GM12878 (cell line): Measurements from ENCODE around the gene GHSR. TPM values are rescaled to one million over a fixed set of nuclear protein-coding genes. Genes with fewer than 3 reads are reported as not detected.

Source experiments
- ATAC-seq: fragments of 200-7000 bp; cut with Tn5 transposase; 3 replicates; pipeline ENCODE4 v1.9.1; 2020; ENCODE audit warnings: mild to moderate bottlenecking, moderate library complexity
- BruUV-seq: library from RNA; stranded (reverse); fragments of 400-500 nt; replicated peaks from 2 replicates; lab custom pipeline; 2021; lab: Mats Ljungman, UMichigan
- CTCF ChIA-PET: fragments of 300-600 bp; sonication (Branson Sonifier 250); formaldehyde crosslinking; extraction: SDS; loops from one replicate; lab custom pipeline; 2021; ENCODE audit warnings: inconsistent platforms; lab: Yijun Ruan, JAX
- POLR2A ChIA-PET: fragments of 350-600 bp; formaldehyde crosslinking; extraction: SDS; loops from one replicate; lab custom pipeline; 2021; ENCODE audit warnings: inconsistent platforms; lab: Charles Lee
- RAD21 ChIA-PET: fragments of 300-600 bp; sonication (Branson Sonifier 250); formaldehyde crosslinking; loops from one replicate; lab custom pipeline; 2023; ENCODE audit warnings: antibody characterized with exemption; ENCODE audit not compliant: unreplicated experiment; lab: Charles Lee
- SMC1A ChIA-PET: fragments of 300-600 bp; sonication (Branson Sonifier 250); formaldehyde crosslinking; loops from one replicate; lab custom pipeline; 2023; ENCODE audit not compliant: unreplicated experiment, uncharacterized antibody; lab: Charles Lee
- DNase-seq: peaks from one replicate; pipeline ENCODE4 v3.0.0-alpha.2; 2011; ENCODE audit warnings: low read depth, low spot score
- FAIRE-seq: peaks from 3 replicates; lab custom pipeline; 2011; peaks lifted over from hg19 to GRCh38; lab: Jason Lieb, UNC
- H2AFZ ChIP-seq: 2 replicates; pipeline ENCODE4 v1.6.0; 2011; ENCODE audit warnings: low read depth, low read length, control low read depth; ENCODE audit not compliant: control insufficient read depth
- H3K27ac ChIP-seq: 2 replicates; pipeline ENCODE4 v1.5.1; 2011; ENCODE audit warnings: control low read depth; ENCODE audit not compliant: control insufficient read depth, insufficient read depth
- H3K27me3 ChIP-seq, 2 experiments: replicated peaks in 1 of 2; 2 replicates each; pipeline versions ENCODE4 v1.6.0 to v1.6.1; 2011; ENCODE audit warnings: low read length in 1 of 2; ENCODE audit not compliant: control insufficient read depth in 2 of 2, insufficient read depth in 2 of 2
- H3K36me3 ChIP-seq, 2 experiments: 2 replicates each; pipeline ENCODE4 v1.5.1; 2011; ENCODE audit warnings: low read length in 1 of 2; ENCODE audit not compliant: control insufficient read depth in 2 of 2, insufficient read depth in 2 of 2
- H3K4me1 ChIP-seq: 2 replicates; pipeline ENCODE4 v1.6.1; 2011; ENCODE audit warnings: mild to moderate bottlenecking, low read length, moderate library complexity, mixed read lengths; ENCODE audit not compliant: control insufficient read depth, insufficient read depth
- H3K4me2 ChIP-seq: 2 replicates; pipeline ENCODE4 v1.6.0; 2011; ENCODE audit warnings: control low read depth; ENCODE audit not compliant: control insufficient read depth, insufficient read depth
- H3K4me3 ChIP-seq: fragments of 200-600 bp; sonication (generic); 2 replicates; pipeline ENCODE4 v1.5.1; 2016
- H3K79me2 ChIP-seq: 2 replicates; pipeline ENCODE4 v1.6.0; 2011; ENCODE audit warnings: low read length; ENCODE audit not compliant: control insufficient read depth, insufficient read depth
- H3K9ac ChIP-seq: 2 replicates; pipeline ENCODE4 v1.8.0; 2011; ENCODE audit warnings: low read length, control low read depth, mixed read lengths; ENCODE audit not compliant: control insufficient read depth, insufficient read depth
- H3K9me3 ChIP-seq: replicated peaks from 3 replicates; pipeline ENCODE4 v1.5.1; 2011; ENCODE audit warnings: mild to moderate bottlenecking, low read length; ENCODE audit not compliant: control insufficient read depth, insufficient read depth
- H4K20me1 ChIP-seq: 2 replicates; pipeline ENCODE4 v1.6.0; 2011; ENCODE audit not compliant: control insufficient read depth, insufficient read depth
- BMI1 ChIP-seq: fragments of 450-650 bp; IDR thresholded peaks from 2 replicates; pipeline ENCODE4 v1.6.1; 2016; ENCODE audit warnings: mild to moderate bottlenecking, moderate library complexity, borderline replicate concordance
- ELK1 ChIP-seq: IDR thresholded peaks from 2 replicates; pipeline ENCODE4 v1.6.1; 2012; ENCODE audit warnings: low read depth, low read length, improper control_type of control experiment
- GATAD2B ChIP-seq: fragments of 450-650 bp; conservative IDR thresholded peaks from 2 replicates; pipeline ENCODE4 v1.6.1; 2017; ENCODE audit warnings: low read depth, mild to moderate bottlenecking, moderate library complexity
- KDM1A ChIP-seq: fragments of 200-600 bp; sonication (generic); IDR thresholded peaks from 2 replicates; pipeline ENCODE4 v1.6.1; 2016; ENCODE audit warnings: borderline replicate concordance
- NBN ChIP-seq: fragments of 450-650 bp; IDR thresholded peaks from 2 replicates; pipeline ENCODE4 v1.6.1; 2016
- ZNF274 ChIP-seq: IDR thresholded peaks from one replicate; pipeline ENCODE4 v1.8.0; 2011; ENCODE audit not compliant: insufficient read length, insufficient read depth
- ZZZ3 ChIP-seq: IDR thresholded peaks from 2 replicates; pipeline ENCODE4 v1.6.1; 2011; ENCODE audit warnings: low read depth; ENCODE audit not compliant: control insufficient read depth, insufficient read length
- WGBS: methylation state at CpG from one replicate; pipeline ENCODE4 v1.1.6; 2016; ENCODE audit warnings: low lambda C conversion rate; ENCODE audit not compliant: insufficient replicate concordance, insufficient coverage; ENCODE audit errors: missing lambda C conversion rate; 5-methylcytosine and 5-hydroxymethylcytosine counted together
- in situ Hi-C: fragments of 300-500 bp; cut with MboI; formaldehyde crosslinking; loops from 9 replicates; pipeline ENCODE4 v1.14.3; 2018; ENCODE audit warnings: mixed read lengths
- intact Hi-C: fragments of 100-400 bp; cut with micrococcal nuclease; formaldehyde crosslinking; loops from one replicate; pipeline ENCODE4 v1.14.2; 2022; ENCODE audit not compliant: unreplicated experiment
- polyA plus RNA-seq, 11 experiments: library from polyadenylated mRNA; depleted of rRNA in 4 of 11; unstranded in 6 of 11; stranded (reverse) in 5 of 11; fragments of >200 nt; fragmentation: Nextera tagmentation in 4 of 11; fragmentation: Illumina TruSeq in 1 of 11; extraction: Ambion mirVana in 4 of 11; extraction: Trizol in 1 of 11; gene quantifications; 1 replicate in 1 of 11; 2 replicates in 10 of 11; pipeline versions ENCODE4 v1.2.1 to v1.2.3, GENCODE V29; 2011 to 2016; ENCODE audit warnings: inconsistent platforms in 2 of 11, missing spikeins in 2 of 11, low read depth in 1 of 11
- total RNA-seq, 4 experiments: library from RNA; depleted of rRNA in 3 of 4; stranded (reverse); fragments of >200 nt in 3 of 4; fragmentation: Illumina TruSeq in 1 of 4; extraction: Trizol in 1 of 4; gene quantifications; 2 replicates each; pipeline versions ENCODE4 v1.2.1 to v1.2.3, GENCODE V29; 2013 to 2021

Gene GHSR
- total and polyA plus RNA-seq, 10 of the 15 experiments (the other 5 are each of a cell fraction or from before 2014, with no cell fraction given), result not detected

GRCh38 chr3:172397716-172398405 is 50.4 kb downstream of the GHSR start:
- Histone ChIP-seq H3K9ac (no peak overlapping the region), H3K27me3 (no peaks in the 10 kb centered on the region), H3K4me1 (no peaks in the 10 kb centered on the region), H3K4me2 (no peak overlapping the region), H3K36me3 (peaks cover 3 to 11% of the 10 kb centered on the region in 2 experiments), H3K4me3 (no peak overlapping the region), H3K9me3 (no peaks in the 10 kb centered on the region)
- no TSS peak for BruUV-seq
- ChIA-PET POLR2A (no interaction called here), SMC1A (interaction anchor here (0.8 to 1.2 kb wide), 3 partner anchors 15 to 65 kb away, joined by 3 read pairs; no protein-coding TSS in a partner anchor)
- 36% methylated on average over 1 of the region's 1 CpG for WGBS
- in situ Hi-C loops, result no loop called here
- no peak for ATAC-seq
- TF ChIP-seq BMI1, result no peak
- TF ChIP-seq GATAD2B, result no peak
- TF ChIP-seq NBN, result no peak
- TF ChIP-seq KDM1A, result no peak
- no peak for TF ChIP-seq ZNF274
- no peak for TF ChIP-seq ZZZ3
- no peak for TF ChIP-seq ELK1
- TF ChIP-seq, all 136 proteins: peak for 0
- ChIA-PET CTCF (interaction anchor here (0.6 to 1.7 kb wide), 8 partner anchors 9 to 64 kb away, joined by 3 to 5 read pairs (median 3); no protein-coding TSS in a partner anchor), RAD21 (no interaction called here)
- H3K79me2 ChIP-seq, result no peaks in the 10 kb centered on the region
- H4K20me1 ChIP-seq, result no peaks in the 10 kb centered on the region
- FAIRE-seq (no peak), DNase-seq (no peak)
- no peak overlapping the region for H3K27ac ChIP-seq
- intact Hi-C loops, result no loop called here
- H2AFZ ChIP-seq, result no peak overlapping the region
